Keratinocyte (primary cell): Measurements from ENCODE around the gene KLRC4. TPM values are rescaled to one million over a fixed set of nuclear protein-coding genes. Genes with fewer than 3 reads are reported as not detected.
"Not testable (repeated sequence)": the region's sequence is repeated elsewhere in the genome, so short reads cannot be mapped to it uniquely, and the experiment has no call there.

Source experiments
- DNase-seq: peaks from one replicate; pipeline ENCODE4 v3.0.0-alpha.2; 2011; ENCODE audit warnings: low read depth, missing footprints, low spot score
- FAIRE-seq: peaks from 2 replicates; lab custom pipeline; 2011; peaks lifted over from hg19 to GRCh38; lab: Jason Lieb, UNC
- H2AFZ ChIP-seq: 2 replicates; pipeline ENCODE4 v1.6.0; 2012; ENCODE audit warnings: low read length, control low read depth, inconsistent platforms; ENCODE audit not compliant: control insufficient read depth
- H3K27ac ChIP-seq: 2 replicates; pipeline ENCODE4 v1.5.1; 2011; ENCODE audit warnings: low read length; ENCODE audit not compliant: control insufficient read depth, insufficient read depth
- H3K27me3 ChIP-seq: 3 replicates; pipeline ENCODE4 v1.6.0; 2011; ENCODE audit warnings: low read length; ENCODE audit not compliant: control insufficient read depth, insufficient read depth; ENCODE audit errors: extremely low read depth
- H3K36me3 ChIP-seq, 2 experiments: 2 replicates in 1 of 2; 3 replicates in 1 of 2; pipeline ENCODE4 v1.5.1; 2011; ENCODE audit warnings: low read length in 2 of 2, mild to moderate bottlenecking in 1 of 2; ENCODE audit not compliant: control insufficient read depth in 2 of 2, insufficient read depth in 2 of 2; ENCODE audit errors: extremely low read depth in 1 of 2
- H3K4me1 ChIP-seq: 3 replicates; pipeline ENCODE4 v1.5.1; 2011; ENCODE audit warnings: low read length; ENCODE audit not compliant: control insufficient read depth, insufficient read depth; ENCODE audit errors: extremely low read depth
- H3K4me2 ChIP-seq: 3 replicates; pipeline ENCODE4 v1.6.0; 2011; ENCODE audit warnings: low read depth, low read length; ENCODE audit not compliant: control insufficient read depth, insufficient read depth; ENCODE audit errors: extremely low read depth
- H3K4me3 ChIP-seq, 3 experiments: fragments of 200-600 bp in 1 of 3; sonication (generic) in 1 of 3; 2 replicates in 2 of 3; 3 replicates in 1 of 3; pipeline ENCODE4 v1.5.1; 2011 to 2016; ENCODE audit warnings: low read length in 3 of 3, mild to moderate bottlenecking in 3 of 3, control low read depth in 2 of 3, inconsistent platforms in 1 of 3, low read depth in 1 of 3, mixed read lengths in 1 of 3, mixed run types in 1 of 3, moderate library complexity in 1 of 3; ENCODE audit not compliant: control insufficient read depth in 2 of 3, insufficient read depth in 2 of 3; ENCODE audit errors: extremely low read depth in 1 of 3
- H3K79me2 ChIP-seq: 2 replicates; pipeline ENCODE4 v1.6.0; 2012; ENCODE audit warnings: low read length; ENCODE audit not compliant: control insufficient read depth, insufficient read depth
- H3K9ac ChIP-seq: 3 replicates; pipeline ENCODE4 v1.6.0; 2011; ENCODE audit warnings: low read length; ENCODE audit not compliant: control insufficient read depth, insufficient read depth; ENCODE audit errors: extremely low read depth
- H3K9me1 ChIP-seq: 3 replicates; pipeline ENCODE4 v1.6.0; 2011; ENCODE audit warnings: low read length; ENCODE audit not compliant: control insufficient read depth, insufficient read depth; ENCODE audit errors: extremely low read depth
- H3K9me3 ChIP-seq: 2 replicates; pipeline ENCODE4 v1.5.1; 2012; ENCODE audit warnings: low read depth, low read length; ENCODE audit not compliant: control insufficient read depth
- H4K20me1 ChIP-seq: 3 replicates; pipeline ENCODE4 v1.6.0; 2011; ENCODE audit warnings: low read length; ENCODE audit not compliant: control insufficient read depth, insufficient read depth; ENCODE audit errors: extremely low read depth
- EZH2 ChIP-seq: IDR thresholded peaks from one replicate; pipeline ENCODE4 v1.6.1; 2012; ENCODE audit warnings: inconsistent platforms, mild to moderate bottlenecking, low read length, moderate library complexity
- dilution Hi-C: fragments of 300-500 bp; cut with MboI; formaldehyde crosslinking; loops from one replicate; pipeline ENCODE4 v1.7.0; 2020; ENCODE audit warnings: low sequenced_read_pairs; ENCODE audit not compliant: extremely low pct_ligation_motif_present
- polyA plus RNA-seq, 5 experiments: library from polyadenylated mRNA; depleted of rRNA in 3 of 5; stranded (reverse) in 3 of 5; stranded (forward) in 1 of 5; unstranded in 1 of 5; fragments of >200 nt; gene quantifications; 1 replicate in 1 of 5; 2 replicates in 3 of 5; 3 replicates in 1 of 5; pipeline versions ENCODE4 v1.2.1 to v1.2.3, GENCODE V29; 2011 to 2012; ENCODE audit warnings: missing spikeins in 2 of 5, low read depth in 1 of 5, low replicate concordance in 1 of 5
- TF ChIP-seq, protein P1 (sequence below), 3 experiments: IDR thresholded peaks in 1 of 3; conservative IDR thresholded peaks in 1 of 3; optimal IDR thresholded peaks in 1 of 3; 2 replicates in 2 of 3; 3 replicates in 1 of 3; pipeline versions ENCODE3 to v1.5.1; 2011; ENCODE audit warnings: low read length in 3 of 3, mild to moderate bottlenecking in 3 of 3, moderate library complexity in 2 of 3, control low read depth in 1 of 3, inconsistent platforms in 1 of 3; ENCODE audit not compliant: insufficient read depth in 2 of 3; ENCODE audit errors: extremely low read depth in 1 of 3

KLRC4 gene
- polyA plus RNA-seq, 1 donor (not counting 4 experiments of a cell fraction or from before 2014, with no cell fraction given) = not detected

DNA sequence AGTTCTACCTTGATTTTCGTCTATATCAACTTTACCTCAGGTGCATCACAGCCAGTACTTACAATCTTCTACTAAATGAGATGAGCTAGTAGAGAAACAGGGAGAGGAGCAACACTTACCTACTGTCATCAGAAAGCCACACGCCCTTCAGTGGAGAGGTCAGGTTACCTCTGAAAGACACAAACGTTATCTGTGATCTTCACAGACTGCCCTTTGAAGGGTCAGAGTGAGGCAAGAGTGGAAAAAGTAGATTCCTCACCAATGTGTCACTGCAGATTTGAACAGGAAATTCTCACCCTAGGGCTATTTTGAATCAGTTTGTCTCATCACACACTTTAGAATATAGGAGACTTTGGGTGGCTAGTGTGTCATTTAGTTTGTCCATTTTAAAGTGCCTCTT, 12.6 kb upstream of the KLRC4 start:
- H3K9ac ChIP-seq, H3K4me1 ChIP-seq, H3K9me3 ChIP-seq, H3K79me2 ChIP-seq, H3K4me3 ChIP-seq, H3K27me3 ChIP-seq, H3K36me3 ChIP-seq, H3K9me1 ChIP-seq, H3K4me2 ChIP-seq, H4K20me1 ChIP-seq, dilution Hi-C loops, H3K27ac ChIP-seq, DNase-seq, H2AFZ ChIP-seq: not testable (repeated sequence)
- FAIRE-seq = peak; percentile 100

DNA sequence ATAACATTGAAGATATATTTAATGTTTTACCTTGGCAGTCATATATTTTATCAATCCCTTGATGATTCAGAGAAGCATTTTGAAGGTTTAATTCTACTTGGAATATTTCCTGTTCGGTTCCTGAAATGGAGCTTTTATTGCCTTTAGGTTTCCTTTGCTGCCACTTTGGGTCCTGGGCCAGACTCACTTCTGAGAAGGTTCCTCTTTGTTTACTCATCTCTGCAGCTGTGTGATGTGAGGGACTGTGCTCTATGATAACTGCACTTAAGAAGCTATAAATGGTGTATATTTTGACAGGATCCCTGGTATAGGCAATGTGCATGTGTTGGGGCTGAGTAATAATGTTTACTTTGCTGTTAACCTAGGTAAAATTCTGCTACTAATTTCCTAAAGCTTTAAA, 10.8 kb upstream of the KLRC4 start, which contains the start of gene KLRC3:
KLRC3 (minus strand) TSS at position 262 of the 400 bp plus-strand sequence; CDS start at position 217, 45 bp downstream.
- dilution Hi-C loops, H3K36me3 ChIP-seq, H3K27me3 ChIP-seq, DNase-seq, H3K79me2 ChIP-seq, H3K9ac ChIP-seq, H3K9me3 ChIP-seq, H4K20me1 ChIP-seq, H3K4me3 ChIP-seq, H3K27ac ChIP-seq, H3K4me1 ChIP-seq, FAIRE-seq, H2AFZ ChIP-seq, H3K4me2 ChIP-seq, H3K9me1 ChIP-seq: not testable (repeated sequence)

DNA sequence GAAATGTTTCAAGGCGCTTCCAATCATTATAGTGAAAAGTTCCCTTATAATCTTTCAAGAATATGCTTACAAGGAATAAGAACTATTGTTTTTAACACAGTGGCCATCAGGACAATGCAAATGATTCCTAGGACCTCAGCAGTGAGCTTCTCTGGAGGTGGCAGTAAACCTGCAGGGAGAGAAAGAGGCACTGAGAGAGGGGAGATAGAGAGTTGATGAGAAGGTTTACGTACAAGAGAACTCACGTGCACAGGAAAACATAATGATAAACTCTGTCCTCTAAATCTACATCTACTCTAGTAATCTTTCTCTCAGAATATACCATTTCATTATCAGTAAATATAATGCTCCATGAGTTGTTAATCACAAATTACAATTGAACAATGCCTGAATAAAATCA, 715 bp downstream of the KLRC4 start:
- no peak overlapping the region for H3K27ac ChIP-seq
- no peak for DNase-seq
- no peak overlapping the region for H3K9ac ChIP-seq
- H3K27me3 ChIP-seq = no peaks in the 10 kb centered on the region
- H3K4me3 ChIP-seq = no peak overlapping the region
- no peak overlapping the region for H2AFZ ChIP-seq
- H4K20me1 ChIP-seq = no peaks in the 10 kb centered on the region
- TF ChIP-seq EZH2 = no peak
- TF ChIP-seq, protein P1, sequence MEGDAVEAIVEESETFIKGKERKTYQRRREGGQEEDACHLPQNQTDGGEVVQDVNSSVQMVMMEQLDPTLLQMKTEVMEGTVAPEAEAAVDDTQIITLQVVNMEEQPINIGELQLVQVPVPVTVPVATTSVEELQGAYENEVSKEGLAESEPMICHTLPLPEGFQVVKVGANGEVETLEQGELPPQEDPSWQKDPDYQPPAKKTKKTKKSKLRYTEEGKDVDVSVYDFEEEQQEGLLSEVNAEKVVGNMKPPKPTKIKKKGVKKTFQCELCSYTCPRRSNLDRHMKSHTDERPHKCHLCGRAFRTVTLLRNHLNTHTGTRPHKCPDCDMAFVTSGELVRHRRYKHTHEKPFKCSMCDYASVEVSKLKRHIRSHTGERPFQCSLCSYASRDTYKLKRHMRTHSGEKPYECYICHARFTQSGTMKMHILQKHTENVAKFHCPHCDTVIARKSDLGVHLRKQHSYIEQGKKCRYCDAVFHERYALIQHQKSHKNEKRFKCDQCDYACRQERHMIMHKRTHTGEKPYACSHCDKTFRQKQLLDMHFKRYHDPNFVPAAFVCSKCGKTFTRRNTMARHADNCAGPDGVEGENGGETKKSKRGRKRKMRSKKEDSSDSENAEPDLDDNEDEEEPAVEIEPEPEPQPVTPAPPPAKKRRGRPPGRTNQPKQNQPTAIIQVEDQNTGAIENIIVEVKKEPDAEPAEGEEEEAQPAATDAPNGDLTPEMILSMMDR (optimal IDR thresholded peaks at IDR 0.05 in 1 of 3, IDR thresholded peaks at IDR 0.05 in 1 of 3, conservative IDR thresholded peaks at IDR 0.05 in 1 of 3; ENCODE audit: extremely low read depth in 1 of 3, insufficient read depth in 2 of 3, low read length in 3 of 3) = no peak
- H3K9me1 ChIP-seq = no peaks in the 10 kb centered on the region
- no peaks in the 10 kb centered on the region for H3K9me3 ChIP-seq
- H3K4me2 ChIP-seq = no peak overlapping the region
- dilution Hi-C loops = no loop called here
- FAIRE-seq = no peak
- no peaks in the 10 kb centered on the region for H3K36me3 ChIP-seq
- H3K4me1 ChIP-seq = peaks cover 4% of the 10 kb centered on the region
- no peaks in the 10 kb centered on the region for H3K79me2 ChIP-seq
